K562 (cell line): ENCODE data around the gene MTCH2. TPM values are rescaled to one million over a fixed set of nuclear protein-coding genes. Genes with fewer than 3 reads are reported as not detected.

Experiments
- BCL6 ChIP-seq: fragments of 250-450 bp; sonication (Bioruptor Pico); IDR thresholded peaks from 2 replicates; pipeline ENCODE4 v1.4.0; 2020
- CREB3L1 ChIP-seq: fragments of 450-650 bp; IDR thresholded peaks from 2 replicates; pipeline ENCODE4 v1.6.1; 2014; ENCODE audit warnings: low read depth, mild to moderate bottlenecking, moderate library complexity, borderline replicate concordance
- ERF ChIP-seq: fragments of 450-650 bp; formaldehyde crosslinking; IDR thresholded peaks from 2 replicates; pipeline ENCODE4 v1.4.0; 2020; ENCODE audit warnings: mild to moderate bottlenecking, mixed read lengths
- FOXK1 ChIP-seq: sonication (generic); formaldehyde crosslinking; IDR thresholded peaks from 2 replicates; pipeline ENCODE4 v1.8.0; 2022; ENCODE audit warnings: missing genetic modification reagents, mild to moderate bottlenecking, borderline replicate concordance
- GABPB1 ChIP-seq: sonication (generic); formaldehyde crosslinking; IDR thresholded peaks from 2 replicates; pipeline ENCODE4 v1.8.0; 2022; ENCODE audit warnings: mild to moderate bottlenecking, missing genetic modification reagents
- HNRNPUL1 ChIP-seq: fragments of 200-400 bp; formaldehyde crosslinking; IDR thresholded peaks from 2 replicates; pipeline ENCODE4 v1.6.1; 2017; ENCODE audit warnings: low read length
- MYBL2 ChIP-seq, 2 experiments: fragments of 450-650 bp in 1 of 2; sonication (generic) in 1 of 2; formaldehyde crosslinking in 1 of 2; IDR thresholded peaks; 2 replicates each; pipeline versions ENCODE4 v1.6.1 to v1.8.1; 2017 to 2022; ENCODE audit warnings: borderline replicate concordance in 1 of 2, inconsistent platforms in 1 of 2, low read depth in 1 of 2, mild to moderate bottlenecking in 1 of 2, missing genetic modification reagents in 1 of 2, moderate library complexity in 1 of 2
- NBN ChIP-seq: fragments of 450-650 bp; IDR thresholded peaks from 2 replicates; pipeline ENCODE4 v1.6.1; 2016; ENCODE audit warnings: low read depth, mild to moderate bottlenecking
- NR2C1 ChIP-seq, 2 experiments: fragments of 450-650 bp; IDR thresholded peaks; 2 replicates each; pipeline ENCODE4 v1.6.1; 2017; ENCODE audit warnings: mild to moderate bottlenecking in 2 of 2, antibody characterized with exemption in 1 of 2, inconsistent platforms in 1 of 2, missing compliant biosample characterization in 1 of 2, missing genetic modification characterization in 1 of 2
- POLR2AphosphoS5 ChIP-seq: IDR thresholded peaks from 2 replicates; pipeline ENCODE4 v1.6.1; 2011; ENCODE audit warnings: mild to moderate bottlenecking, low read depth, low read length, moderate library complexity; ENCODE audit not compliant: control insufficient read depth, insufficient read depth
- RCOR1 ChIP-seq, 2 experiments: IDR thresholded peaks; 2 replicates each; pipeline ENCODE4 v1.6.1; 2012; ENCODE audit warnings: low read depth in 2 of 2, low read length in 2 of 2, borderline replicate concordance in 1 of 2, improper control_type of control experiment in 1 of 2
- SPI1 ChIP-seq: IDR thresholded peaks from 2 replicates; pipeline ENCODE4 v1.6.1; 2011; ENCODE audit warnings: low read depth, low read length, control low read depth, borderline replicate concordance
- SREBF1 ChIP-seq: fragments of 150-350 bp; IDR thresholded peaks from 2 replicates; pipeline ENCODE4 v1.6.1; 2014; ENCODE audit warnings: antibody characterized with exemption, low read depth, low read length, borderline replicate concordance
- THRAP3 ChIP-seq: fragments of 450-650 bp; IDR thresholded peaks from 2 replicates; pipeline ENCODE4 v1.6.1; 2016; ENCODE audit warnings: mild to moderate bottlenecking, inconsistent platforms, borderline replicate concordance
- polyA plus RNA-seq, 8 experiments: library from polyadenylated mRNA; depleted of rRNA in 4 of 8; stranded (reverse) in 5 of 8; unstranded in 3 of 8; fragments of >200 nt; fragmentation: Nextera tagmentation in 2 of 8; fragmentation: Illumina TruSeq in 1 of 8; extraction: Ambion mirVana in 2 of 8; extraction: Trizol in 1 of 8; gene quantifications; 2 replicates each; pipeline versions ENCODE4 v1.2.1 to v1.2.3, GENCODE V29; 2011 to 2014; ENCODE audit warnings: inconsistent platforms in 1 of 8, missing spikeins in 1 of 8
- total RNA-seq, 7 experiments: library from RNA; depleted of rRNA in 6 of 7; stranded (reverse); fragments of >200 nt in 6 of 7; fragmentation: Illumina TruSeq in 2 of 7; extraction: Trizol in 2 of 7; gene quantifications; 2 replicates each; pipeline versions ENCODE4 v1.2.1 to v1.2.3, GENCODE V29; 2011 to 2021; ENCODE audit warnings: low replicate concordance in 1 of 7
- TF ChIP-seq, protein P1 (sequence below): fragments of 450-650 bp; IDR thresholded peaks from 2 replicates; pipeline ENCODE4 v1.6.1; 2016; ENCODE audit warnings: mild to moderate bottlenecking
- TF ChIP-seq, protein P2 (sequence below): conservative IDR thresholded peaks from 2 replicates; pipeline ENCODE4 v1.6.1; 2011; ENCODE audit warnings: low read depth, mild to moderate bottlenecking, low read length; ENCODE audit not compliant: control insufficient read depth
- TF ChIP-seq, protein P3 (sequence below), 2 experiments: IDR thresholded peaks in 1 of 2; conservative IDR thresholded peaks in 1 of 2; 2 replicates each; pipeline ENCODE4 v1.6.1; 2016; ENCODE audit warnings: low read depth in 2 of 2, mild to moderate bottlenecking in 1 of 2, missing compliant biosample characterization in 1 of 2, missing genetic modification characterization in 1 of 2, moderate library complexity in 1 of 2
- TF ChIP-seq, protein P4 (sequence below): IDR thresholded peaks from 2 replicates; pipeline ENCODE4 v1.6.1; 2011; ENCODE audit not compliant: insufficient read length; ENCODE audit errors: extremely low read depth

The MTCH2 gene
- total and polyA plus RNA-seq, 9 of the 15 experiments (the other 6 are each of a cell fraction or from before 2014, with no cell fraction given) = 95.4 to 620 (median 198) TPM

DNA sequence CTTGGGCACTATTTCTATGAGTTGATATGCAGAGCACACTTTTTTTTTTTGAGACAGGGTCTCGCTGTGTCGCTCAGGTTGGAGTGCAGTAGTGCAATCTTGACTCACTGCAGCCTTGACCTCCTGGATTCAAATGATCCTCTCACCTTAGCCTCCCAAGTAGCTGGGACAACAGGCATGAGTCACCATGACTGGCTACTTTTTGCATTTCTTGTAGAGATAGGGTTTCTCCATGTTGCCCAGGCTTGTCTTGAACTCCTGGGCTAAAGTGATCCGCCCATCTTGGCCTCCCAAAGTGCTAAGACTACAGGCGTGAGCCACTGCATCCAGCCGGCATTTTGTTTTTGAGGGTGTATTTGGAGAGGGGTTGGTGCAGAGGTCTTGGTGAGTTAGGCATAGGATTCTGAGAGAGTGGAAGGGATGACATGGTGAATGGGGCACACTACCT is 29.9 kb upstream of the MTCH2 start (continued):
- no peak for TF ChIP-seq MYBL2 (IDR thresholded peaks at IDR 0.05; ENCODE audit: low read depth)
- TF ChIP-seq MYBL2 (CRISPR knock-in tag; IDR thresholded peaks at IDR 0.05; ENCODE audit: borderline replicate concordance) = no peak
- TF ChIP-seq NR2C1 (IDR thresholded peaks at IDR 0.05) = no peak
- peak; percentile 55 for TF ChIP-seq NR2C1 (tag; IDR thresholded peaks at IDR 0.05)
- TF ChIP-seq NBN = peak; percentile 64
- peak; percentile 39; the same call in 1 of the 2 replicates for TF ChIP-seq CREB3L1
- TF ChIP-seq, protein P1, sequence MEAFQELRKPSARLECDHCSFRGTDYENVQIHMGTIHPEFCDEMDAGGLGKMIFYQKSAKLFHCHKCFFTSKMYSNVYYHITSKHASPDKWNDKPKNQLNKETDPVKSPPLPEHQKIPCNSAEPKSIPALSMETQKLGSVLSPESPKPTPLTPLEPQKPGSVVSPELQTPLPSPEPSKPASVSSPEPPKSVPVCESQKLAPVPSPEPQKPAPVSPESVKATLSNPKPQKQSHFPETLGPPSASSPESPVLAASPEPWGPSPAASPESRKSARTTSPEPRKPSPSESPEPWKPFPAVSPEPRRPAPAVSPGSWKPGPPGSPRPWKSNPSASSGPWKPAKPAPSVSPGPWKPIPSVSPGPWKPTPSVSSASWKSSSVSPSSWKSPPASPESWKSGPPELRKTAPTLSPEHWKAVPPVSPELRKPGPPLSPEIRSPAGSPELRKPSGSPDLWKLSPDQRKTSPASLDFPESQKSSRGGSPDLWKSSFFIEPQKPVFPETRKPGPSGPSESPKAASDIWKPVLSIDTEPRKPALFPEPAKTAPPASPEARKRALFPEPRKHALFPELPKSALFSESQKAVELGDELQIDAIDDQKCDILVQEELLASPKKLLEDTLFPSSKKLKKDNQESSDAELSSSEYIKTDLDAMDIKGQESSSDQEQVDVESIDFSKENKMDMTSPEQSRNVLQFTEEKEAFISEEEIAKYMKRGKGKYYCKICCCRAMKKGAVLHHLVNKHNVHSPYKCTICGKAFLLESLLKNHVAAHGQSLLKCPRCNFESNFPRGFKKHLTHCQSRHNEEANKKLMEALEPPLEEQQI = peak; percentile 82; the same call in 1 of the 2 replicates
- TF ChIP-seq, protein P2, sequence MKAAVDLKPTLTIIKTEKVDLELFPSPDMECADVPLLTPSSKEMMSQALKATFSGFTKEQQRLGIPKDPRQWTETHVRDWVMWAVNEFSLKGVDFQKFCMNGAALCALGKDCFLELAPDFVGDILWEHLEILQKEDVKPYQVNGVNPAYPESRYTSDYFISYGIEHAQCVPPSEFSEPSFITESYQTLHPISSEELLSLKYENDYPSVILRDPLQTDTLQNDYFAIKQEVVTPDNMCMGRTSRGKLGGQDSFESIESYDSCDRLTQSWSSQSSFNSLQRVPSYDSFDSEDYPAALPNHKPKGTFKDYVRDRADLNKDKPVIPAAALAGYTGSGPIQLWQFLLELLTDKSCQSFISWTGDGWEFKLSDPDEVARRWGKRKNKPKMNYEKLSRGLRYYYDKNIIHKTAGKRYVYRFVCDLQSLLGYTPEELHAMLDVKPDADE = no peak
- no peak for TF ChIP-seq POLR2AphosphoS5
- TF ChIP-seq SREBF1 = no peak
- TF ChIP-seq HNRNPUL1 = no peak
- TF ChIP-seq FOXK1 = no peak
- no peak for TF ChIP-seq THRAP3
- TF ChIP-seq, protein P3, sequence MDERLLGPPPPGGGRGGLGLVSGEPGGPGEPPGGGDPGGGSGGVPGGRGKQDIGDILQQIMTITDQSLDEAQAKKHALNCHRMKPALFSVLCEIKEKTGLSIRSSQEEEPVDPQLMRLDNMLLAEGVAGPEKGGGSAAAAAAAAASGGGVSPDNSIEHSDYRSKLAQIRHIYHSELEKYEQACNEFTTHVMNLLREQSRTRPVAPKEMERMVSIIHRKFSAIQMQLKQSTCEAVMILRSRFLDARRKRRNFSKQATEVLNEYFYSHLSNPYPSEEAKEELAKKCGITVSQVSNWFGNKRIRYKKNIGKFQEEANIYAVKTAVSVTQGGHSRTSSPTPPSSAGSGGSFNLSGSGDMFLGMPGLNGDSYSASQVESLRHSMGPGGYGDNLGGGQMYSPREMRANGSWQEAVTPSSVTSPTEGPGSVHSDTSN (CRISPR knock-in tag; IDR thresholded peaks at IDR 0.05; ENCODE audit: low read depth) = no peak
- TF ChIP-seq, protein P3 (tag; conservative IDR thresholded peaks at IDR 0.05; ENCODE audit: low read depth) = no peak
- no peak for TF ChIP-seq GABPB1 (CRISPR knock-in tag)
- peak in 1 of 2 experiments; percentile 69; a peak in 1 of 4 replicates for TF ChIP-seq RCOR1 (IDR thresholded peaks at IDR 0.05; ENCODE audit: borderline replicate concordance in 1 of 2, low read depth in 2 of 2, low read length in 2 of 2)
- no peak for TF ChIP-seq ERF (CRISPR knock-in tag)
- TF ChIP-seq, protein P4, sequence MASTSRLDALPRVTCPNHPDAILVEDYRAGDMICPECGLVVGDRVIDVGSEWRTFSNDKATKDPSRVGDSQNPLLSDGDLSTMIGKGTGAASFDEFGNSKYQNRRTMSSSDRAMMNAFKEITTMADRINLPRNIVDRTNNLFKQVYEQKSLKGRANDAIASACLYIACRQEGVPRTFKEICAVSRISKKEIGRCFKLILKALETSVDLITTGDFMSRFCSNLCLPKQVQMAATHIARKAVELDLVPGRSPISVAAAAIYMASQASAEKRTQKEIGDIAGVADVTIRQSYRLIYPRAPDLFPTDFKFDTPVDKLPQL = no peak
- no peak for TF ChIP-seq SPI1
- TF ChIP-seq BCL6 (CRISPR knock-in tag) = no peak
